Nephron (organoid): ENCODE results near the gene DCDC2B.
"Not testable (repeated sequence)": the region's sequence is repeated elsewhere in the genome, so short reads cannot be mapped to it uniquely, and the experiment has no call there.

Source experiments
- H3K27ac Mint-ChIP-seq, 3 experiments: 2 replicates each; pipeline ENCODE4 v1.8.0; 2020; ENCODE audit warnings: mixed read lengths in 3 of 3, mild to moderate bottlenecking in 2 of 3, moderate library complexity in 1 of 3
- H3K27me3 Mint-ChIP-seq: 2 replicates; pipeline ENCODE4 v1.8.0; 2021; ENCODE audit warnings: low read depth, mild to moderate bottlenecking, moderate library complexity, mixed read lengths
- H3K36me3 Mint-ChIP-seq: 2 replicates; pipeline ENCODE4 v1.8.0; 2020; ENCODE audit warnings: low read depth, mixed read lengths
- H3K4me1 Mint-ChIP-seq: 2 replicates; pipeline ENCODE4 v1.8.0; 2020; ENCODE audit warnings: mixed read lengths
- H3K4me3 Mint-ChIP-seq, 3 experiments: 2 replicates each; pipeline ENCODE4 v1.8.0; 2020; ENCODE audit warnings: mild to moderate bottlenecking in 3 of 3, mixed read lengths in 3 of 3, moderate library complexity in 2 of 3
- H3K9me3 Mint-ChIP-seq: 2 replicates; pipeline ENCODE4 v1.8.0; 2020; ENCODE audit warnings: mixed read lengths
- CTCF ChIP-seq, 3 experiments: fragments of 200-600 bp; sonication (generic); IDR thresholded peaks; one replicate each; pipeline ENCODE4 v1.5.0; 2021; ENCODE audit warnings: antibody characterized with exemption in 3 of 3; ENCODE audit not compliant: unreplicated experiment in 3 of 3

DCDC2B gene

GRCh38 chr1:32255072-32256071 lies 46.5 kb downstream of the DCDC2B start:
- Mint-ChIP-seq H3K4me1 (peaks cover 15% of the 10 kb centered on the region), H3K4me3 (no peak overlapping the region), H3K36me3 (no peaks in the 10 kb centered on the region), H3K27ac (no peak overlapping the region), H3K27me3 (peaks cover 9% of the 10 kb centered on the region), H3K9me3 (no peaks in the 10 kb centered on the region)
- no peak for TF ChIP-seq CTCF (IDR thresholded peaks at IDR 0.05; ENCODE audit: unreplicated experiment in 3 of 3)

DNA sequence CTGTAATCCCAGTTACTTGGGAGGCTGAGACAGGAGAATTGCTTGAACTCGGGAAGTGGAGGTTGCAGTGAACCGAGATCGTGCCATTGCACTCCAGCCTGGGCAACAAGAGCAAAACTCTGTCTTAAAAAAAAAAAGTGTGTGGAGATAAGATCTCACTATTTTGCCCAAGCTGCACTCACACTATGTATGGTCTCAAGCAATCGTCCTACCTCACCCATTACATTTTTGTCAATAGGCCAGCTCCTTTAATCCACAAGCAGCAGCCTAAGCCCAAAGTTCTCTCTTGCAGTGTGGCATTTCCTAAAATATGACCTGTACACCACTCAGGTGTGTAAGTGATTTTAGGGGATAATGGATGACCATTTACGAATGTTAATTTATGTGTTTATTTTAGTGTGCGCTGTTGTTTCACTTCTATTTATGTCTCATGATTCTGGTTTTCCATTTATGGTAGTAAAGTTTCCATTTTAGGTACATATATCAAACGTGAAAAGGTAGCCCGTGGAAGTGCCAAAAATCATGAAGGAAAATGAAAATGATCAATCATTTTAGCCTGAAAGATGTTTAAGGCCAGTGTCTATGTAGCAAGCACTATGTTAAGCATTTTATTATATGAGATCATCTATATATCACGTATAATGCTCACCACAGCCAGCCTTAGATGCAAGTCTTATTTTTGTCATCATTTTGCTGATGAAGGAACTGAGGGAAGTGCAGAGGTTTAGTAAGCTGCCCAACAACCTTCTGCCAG lies 47.8 kb downstream of the DCDC2B start:
- no peak for TF ChIP-seq CTCF (IDR thresholded peaks at IDR 0.05; ENCODE audit: unreplicated experiment in 3 of 3)
- Mint-ChIP-seq H3K9me3 (no peaks in the 10 kb centered on the region), H3K27ac (no peak overlapping the region), H3K4me1 (peaks cover 9% of the 10 kb centered on the region), H3K27me3 (peaks cover 12% of the 10 kb centered on the region), H3K4me3 (no peak overlapping the region), H3K36me3 (no peaks in the 10 kb centered on the region)

GRCh38 chr1:32257227-32257508 lies 48.3 kb downstream of the DCDC2B start:
- Mint-ChIP-seq H3K4me1 (peaks cover 4% of the 10 kb centered on the region), H3K9me3 (no peaks in the 10 kb centered on the region), H3K27ac (no peak overlapping the region), H3K4me3 (no peak overlapping the region), H3K27me3 (peaks cover 10% of the 10 kb centered on the region), H3K36me3 (no peaks in the 10 kb centered on the region)
- no peak for TF ChIP-seq CTCF (IDR thresholded peaks at IDR 0.05; ENCODE audit: unreplicated experiment in 3 of 3)

DNA sequence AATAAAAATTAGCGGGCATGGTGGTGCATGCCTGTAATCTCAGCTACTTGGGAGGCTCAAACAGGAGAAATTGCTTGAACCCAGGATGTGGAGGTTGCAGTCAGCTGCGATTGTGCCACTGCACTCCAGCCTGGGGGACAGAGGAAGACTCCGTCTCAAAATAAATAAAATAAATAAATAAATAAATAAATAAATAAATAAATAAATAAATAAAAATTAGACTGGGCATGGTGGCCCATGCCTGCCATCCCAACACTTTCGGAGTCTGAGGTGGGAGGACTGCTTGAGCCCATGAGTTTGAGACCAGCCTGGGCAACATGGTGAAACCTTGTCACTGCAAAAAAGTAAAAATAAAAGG lies 54.3 kb downstream of the DCDC2B start:
- H3K36me3 Mint-ChIP-seq, H3K4me3 Mint-ChIP-seq, H3K27me3 Mint-ChIP-seq, H3K4me1 Mint-ChIP-seq, H3K9me3 Mint-ChIP-seq, H3K27ac Mint-ChIP-seq: not testable (repeated sequence)

DNA sequence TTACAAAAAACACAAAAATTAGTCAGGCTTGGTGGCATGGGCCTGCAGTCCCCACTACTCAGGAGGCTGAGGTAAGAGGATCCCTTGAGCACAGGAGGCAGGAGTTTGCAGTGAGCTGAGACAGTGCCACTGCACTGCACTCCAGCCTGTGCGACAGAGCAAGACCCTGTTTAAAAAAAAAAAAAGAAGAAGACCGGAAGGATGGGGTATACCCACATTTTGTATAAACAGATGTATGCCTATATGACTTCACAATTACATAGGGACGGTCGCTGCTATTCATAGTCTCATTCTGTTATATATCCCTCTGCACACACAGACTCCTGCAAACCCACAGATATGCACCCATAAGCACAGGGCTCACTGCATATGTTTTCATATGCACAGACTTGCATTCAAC lies 54.9 kb downstream of the DCDC2B start:
- H3K36me3 Mint-ChIP-seq = no peaks in the 10 kb centered on the region
- no peak for TF ChIP-seq CTCF (IDR thresholded peaks at IDR 0.05; ENCODE audit: unreplicated experiment in 3 of 3)
- H3K27ac Mint-ChIP-seq = no peak overlapping the region
- no peaks in the 10 kb centered on the region for H3K4me1 Mint-ChIP-seq
- no peak overlapping the region for H3K4me3 Mint-ChIP-seq
- no peaks in the 10 kb centered on the region for H3K9me3 Mint-ChIP-seq
- peaks cover 6% of the 10 kb centered on the region for H3K27me3 Mint-ChIP-seq
